Islet precursor cell (in vitro differentiated cells): ENCODE measurements around the gene ZNRF3.
"Not testable (repeated sequence)": the region's sequence is repeated elsewhere in the genome, so short reads cannot be mapped to it uniquely, and the experiment has no call there.

Source experiments
- DNase-seq: peaks from one replicate; pipeline ENCODE4 v3.0.0-alpha.2; 2018

ZNRF3 gene

GRCh38 chr22:28882878-28883656 lies at the start of gene ZNRF3:
Gene ZNRF3 (plus strand): TSS chr22:28883572. CDS start chr22:28883767, 195 bp downstream.
- DNase-seq = peak; percentile 95

DNA sequence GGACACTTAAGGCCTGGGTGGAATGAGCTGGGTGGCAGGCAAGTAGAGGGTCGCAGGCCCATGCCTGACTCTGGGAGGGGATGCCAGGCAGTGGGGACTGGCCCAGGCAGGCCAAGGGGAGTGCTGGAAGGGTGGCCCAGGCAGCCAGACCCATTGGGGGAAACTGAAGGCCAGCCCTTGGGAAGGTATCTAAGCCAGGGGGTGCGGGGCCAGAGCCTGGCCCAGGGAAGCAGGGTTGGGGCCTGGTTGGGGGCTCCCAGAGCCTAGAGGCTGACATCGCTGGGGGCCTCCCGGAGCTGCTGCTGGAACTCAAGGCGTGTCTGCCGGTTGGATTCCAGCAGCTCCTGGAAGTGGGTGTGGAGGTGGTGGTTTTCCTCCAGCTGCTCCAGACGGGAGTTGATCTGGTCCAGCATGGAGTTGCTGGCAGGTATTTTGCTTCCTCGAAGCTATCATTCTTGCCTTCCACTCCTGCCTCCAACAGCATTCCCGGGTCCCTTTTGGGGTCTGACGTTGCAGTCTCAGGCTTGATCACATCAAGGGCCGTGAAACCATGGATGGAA lies 47.7 kb upstream of the ZNRF3 start:
- no peak for DNase-seq

GRCh38 chr22:28837640-28838039 lies 45.7 kb upstream of the ZNRF3 start:
- no peak for DNase-seq

- no peak for DNase-seq
Measured at GRCh38 chr22:28838971-28839370, 44.4 kb upstream of the ZNRF3 start.

DNA sequence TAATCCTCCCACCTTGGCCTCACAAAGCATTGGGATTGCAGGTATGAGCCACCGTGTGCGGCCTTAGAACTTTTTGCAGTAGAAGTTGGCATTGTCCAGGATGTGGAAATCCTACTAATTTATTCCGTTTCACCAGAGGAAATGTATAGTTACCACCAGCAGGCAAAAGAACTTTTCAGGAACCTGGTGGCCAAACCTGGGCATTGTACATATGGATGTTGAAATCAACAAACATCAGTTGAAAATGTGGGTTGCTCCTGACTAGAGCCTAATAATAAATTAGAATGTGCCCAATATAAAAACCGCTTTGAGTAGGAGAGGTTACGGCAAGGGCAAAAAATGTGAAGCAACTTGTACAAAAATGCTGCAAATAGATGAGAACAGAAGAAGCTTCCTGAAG lies 42.3 kb upstream of the ZNRF3 start:
- no peak for DNase-seq

GRCh38 chr22:28843633-28844032 lies 39.7 kb upstream of the ZNRF3 start:
- DNase-seq = no peak

GRCh38 chr22:28844277-28844676 lies 39.1 kb upstream of the ZNRF3 start:
- not testable (repeated sequence) for DNase-seq

DNA sequence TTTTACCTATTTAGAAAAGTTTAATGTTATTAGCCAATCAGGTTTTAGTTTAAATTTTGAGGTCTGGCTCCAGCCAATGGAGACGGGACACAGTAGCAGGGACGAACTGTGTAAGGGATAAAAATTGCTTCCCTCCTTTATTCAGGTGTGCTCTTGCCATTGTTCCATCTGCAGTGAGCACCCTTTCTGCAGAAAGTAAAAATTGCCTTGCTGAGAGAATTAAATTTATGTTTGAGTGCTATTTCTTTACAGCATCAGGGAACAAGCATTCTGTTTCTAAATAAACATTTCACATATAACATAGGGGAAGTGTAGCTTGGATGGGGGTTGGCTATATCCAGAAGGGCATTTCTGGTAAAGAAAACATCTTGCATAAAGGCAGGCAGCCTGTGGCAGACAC lies 36.4 kb upstream of the ZNRF3 start:
- no peak for DNase-seq

DNA sequence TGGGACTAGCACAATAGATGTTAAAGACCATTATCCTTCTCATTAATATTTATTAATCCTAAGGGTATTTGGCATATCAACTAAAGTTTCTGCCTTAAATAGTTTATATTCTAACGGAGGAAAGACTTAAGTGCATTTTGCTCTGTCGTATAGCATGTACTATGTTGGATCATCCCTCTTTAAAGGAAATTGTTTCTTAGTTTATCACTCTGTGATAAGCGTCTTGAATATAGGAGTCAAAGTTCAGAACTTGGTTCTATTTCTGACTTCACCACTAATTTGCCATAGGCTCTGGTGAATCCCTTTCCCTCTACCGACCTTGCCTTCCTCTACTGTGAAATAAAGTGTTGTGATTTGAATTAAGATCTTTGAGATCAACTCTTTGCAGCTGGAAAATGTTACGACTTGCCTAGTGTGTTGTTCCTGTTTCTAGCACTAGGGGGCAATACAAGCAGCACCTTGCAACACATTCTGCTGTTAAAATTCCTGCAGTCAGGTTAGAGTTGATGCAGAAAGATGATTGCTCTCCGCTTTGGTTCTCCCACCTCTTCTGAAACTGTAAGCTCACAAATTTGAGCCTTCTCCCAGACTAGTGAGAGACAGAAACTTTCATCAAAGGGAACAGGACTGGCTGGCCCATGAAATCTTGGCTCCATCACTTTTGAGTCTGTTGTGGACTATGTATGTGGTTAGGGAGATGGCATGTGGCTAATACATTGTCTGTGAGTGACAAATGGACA lies 27.8 kb upstream of the ZNRF3 start:
- DNase-seq = peak; percentile 65

- DNase-seq = no peak
Measured at GRCh38 chr22:28856095-28856455, 27.3 kb upstream of the ZNRF3 start.

DNA sequence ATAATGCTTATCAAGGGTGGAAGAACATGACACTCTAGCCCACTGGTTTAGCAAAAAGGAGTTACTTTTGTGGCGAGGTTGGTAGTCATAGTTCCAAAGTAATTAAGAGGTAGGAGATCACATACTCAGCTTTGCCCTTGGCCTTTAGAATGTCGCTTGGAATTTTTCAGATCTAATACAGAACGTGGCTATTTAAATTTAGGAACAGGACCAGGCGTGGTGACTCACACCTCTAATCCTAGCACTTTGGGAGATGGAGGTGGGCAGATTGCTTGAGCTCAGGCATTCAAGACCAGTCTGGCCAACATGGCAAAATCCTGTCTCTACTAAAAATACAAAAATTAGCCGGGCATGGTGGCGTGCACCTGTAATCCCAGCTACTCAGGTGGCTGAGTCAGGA lies 26.1 kb upstream of the ZNRF3 start:
- no peak for DNase-seq

- DNase-seq = no peak
Measured at GRCh38 chr22:28864878-28865596, 18.3 kb upstream of the ZNRF3 start.

- DNase-seq = no peak
Measured at GRCh38 chr22:28867191-28867590, 16.2 kb upstream of the ZNRF3 start.

- not testable (repeated sequence) for DNase-seq
Measured at GRCh38 chr22:28868389-28868788, 15.0 kb upstream of the ZNRF3 start.

DNA sequence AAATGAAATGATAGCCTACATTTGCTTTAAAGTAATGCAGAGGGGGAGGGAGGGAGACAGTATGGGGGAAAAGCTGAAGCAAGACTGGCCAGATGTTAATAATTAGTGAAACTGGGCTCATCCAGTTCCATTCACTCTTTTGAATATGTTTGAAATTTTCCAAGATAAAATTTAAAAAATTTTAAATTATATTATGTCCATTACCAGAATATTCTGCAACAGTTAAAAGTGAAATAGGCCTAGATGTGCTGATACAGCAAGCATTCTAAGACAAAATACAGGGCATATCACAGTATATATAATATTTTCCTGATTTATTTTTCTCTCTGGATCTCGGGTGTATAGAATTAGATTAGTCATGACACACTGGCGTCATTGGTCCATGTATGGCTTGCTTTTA lies 13.6 kb upstream of the ZNRF3 start:
- no peak for DNase-seq

DNA sequence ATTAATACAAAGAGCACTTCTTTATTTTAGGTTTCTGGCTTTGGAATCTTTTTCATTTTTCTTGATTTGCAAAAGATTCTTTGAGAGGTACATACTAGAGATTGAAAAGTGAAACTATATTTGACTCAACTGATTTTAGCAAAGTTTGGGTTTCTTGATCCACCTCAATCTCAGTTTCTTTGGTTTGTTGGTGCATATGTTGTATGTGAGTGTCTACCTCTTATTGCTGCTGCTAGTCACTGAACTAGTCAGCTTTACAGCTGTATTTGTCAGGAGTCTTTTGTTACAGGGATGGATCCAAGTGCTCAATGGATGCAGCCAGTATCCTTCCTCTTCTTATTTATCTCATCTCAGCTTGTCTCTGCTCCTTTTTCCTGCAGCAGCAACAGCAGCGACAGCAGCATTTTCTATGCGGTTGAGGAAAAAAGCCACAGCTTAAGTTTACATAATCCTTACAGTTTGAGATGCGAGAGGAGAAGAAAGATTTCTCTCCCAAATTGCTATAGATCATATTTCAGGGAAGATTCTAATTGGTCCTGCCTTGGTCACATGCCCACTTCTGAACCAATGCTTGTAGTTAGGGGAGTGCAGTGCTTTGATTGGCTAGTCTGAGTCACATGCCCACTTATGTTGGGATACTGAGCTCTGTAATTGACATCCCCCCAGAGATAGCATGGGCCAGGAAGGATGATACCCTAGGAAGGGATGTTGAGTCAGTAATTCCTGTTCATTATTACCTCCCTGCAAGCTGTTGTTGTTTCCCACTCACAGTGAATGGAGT lies 10.0 kb upstream of the ZNRF3 start:
- DNase-seq = no peak

- DNase-seq = no peak
Measured at GRCh38 chr22:28874061-28874460, 9.3 kb upstream of the ZNRF3 start.

- no peak for DNase-seq
Measured at GRCh38 chr22:28874811-28875320, 8.5 kb upstream of the ZNRF3 start.

- DNase-seq = no peak
Measured at GRCh38 chr22:28882545-28882877, 861 bp upstream of the ZNRF3 start.

- DNase-seq = no peak
Measured at GRCh38 chr22:28883657-28883916, 215 bp downstream of the ZNRF3 start.

DNA sequence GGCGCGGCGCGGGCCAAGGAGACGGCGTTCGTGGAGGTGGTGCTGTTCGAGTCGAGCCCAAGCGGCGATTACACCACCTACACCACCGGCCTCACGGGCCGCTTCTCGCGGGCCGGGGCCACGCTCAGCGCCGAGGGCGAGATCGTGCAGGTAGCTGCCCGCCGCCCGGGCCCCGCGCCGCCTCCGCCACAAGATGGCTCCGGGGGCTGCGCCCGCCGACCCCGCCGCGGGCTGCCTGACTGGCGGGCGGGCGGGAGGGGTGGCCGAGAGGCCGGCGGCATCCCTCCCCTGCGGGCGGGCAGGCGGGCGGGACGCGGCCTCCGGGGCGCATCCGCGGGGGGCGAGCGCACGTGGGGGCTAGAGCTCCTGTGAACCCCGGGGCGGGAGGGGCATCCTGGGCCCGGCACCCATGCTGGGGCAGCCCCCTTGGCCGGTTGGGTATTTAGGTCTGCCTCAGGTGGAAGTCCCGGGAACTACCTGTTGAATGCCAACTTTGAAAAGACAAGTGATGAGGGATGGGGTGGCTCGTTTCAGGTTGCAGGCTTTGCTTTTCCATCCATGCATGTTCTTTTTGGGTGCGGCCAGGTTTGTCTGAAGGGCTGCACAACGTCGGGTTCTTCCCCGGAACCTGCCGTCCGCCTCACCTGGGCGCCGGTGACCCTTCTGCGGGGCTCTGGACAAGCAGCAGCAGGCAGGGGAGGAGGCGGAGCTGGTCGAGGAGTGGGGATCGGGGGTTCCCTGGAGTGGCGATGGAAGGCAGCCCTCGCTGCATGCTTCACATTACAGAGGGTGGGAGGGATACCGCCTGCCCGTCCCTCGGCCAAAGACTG lies 760 bp downstream of the ZNRF3 start:
- no peak for DNase-seq
